Measurements from ENCODE around the gene FGD2. TPM values are rescaled to one million over a fixed set of nuclear protein-coding genes. Genes with fewer than 3 reads are reported as not detected.

Gene FGD2
- total RNA-seq, 1 experiment from 2014 or later, result 0.13 TPM

DNA sequence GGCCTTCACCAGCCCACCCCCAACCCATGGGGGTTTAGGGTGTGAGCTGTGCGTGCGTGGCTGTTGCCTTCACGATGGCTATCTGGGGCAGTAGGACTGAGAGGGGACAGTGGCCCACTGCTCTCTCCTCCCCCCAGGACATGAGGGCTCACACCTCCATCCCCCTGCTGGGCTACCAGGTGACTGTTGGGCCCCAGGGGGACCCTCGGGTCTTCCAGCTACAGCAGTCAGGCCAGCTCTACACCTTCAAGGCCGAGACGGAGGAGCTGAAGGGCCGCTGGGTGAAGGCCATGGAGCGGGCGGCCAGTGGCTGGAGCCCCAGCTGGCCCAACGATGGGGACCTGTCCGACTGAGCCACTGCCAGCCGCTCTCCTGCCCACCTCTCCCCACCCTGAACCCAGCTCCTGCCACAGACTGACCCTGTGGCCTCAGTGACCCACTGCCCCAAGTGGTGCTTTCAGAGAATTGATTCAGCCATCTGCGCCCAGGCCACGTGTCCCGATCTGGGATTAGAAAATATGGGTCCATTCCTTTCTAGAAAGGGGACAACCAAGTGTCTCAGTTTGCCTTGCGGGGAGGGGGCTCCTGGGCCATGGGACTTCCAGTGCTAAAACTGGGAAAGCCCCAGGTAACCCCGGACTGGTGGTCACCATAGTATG lies 22.5 kb downstream of the FGD2 start:
- Histone ChIP-seq H4K91ac (ENCODE audit: insufficient read length, low read depth, low read length) (no peak overlapping the region), H3K9ac (ENCODE audit: extremely low read depth, insufficient read length, low read length) (no peak overlapping the region), H3K56ac (ENCODE audit: insufficient read length, low read depth, low read length) (no peak overlapping the region), H3K23me2 (ENCODE audit: insufficient read length, low read depth, low read length, poor library complexity, severe bottlenecking) (no peaks in the 10 kb centered on the region), H4K8ac (replicated peaks; ENCODE audit: insufficient read length, low read depth, low read length) (no peak overlapping the region), H3K27ac (ENCODE audit: insufficient read length, low read depth, low read length) (no peak overlapping the region), H2BK5ac (ENCODE audit: insufficient read length, low read length) (no peak overlapping the region), H3K79me2 (ENCODE audit: insufficient read depth, low read length) (no peaks in the 10 kb centered on the region), H2BK15ac (ENCODE audit: low read depth, low read length) (no peak overlapping the region), H3K4me2 (ENCODE audit: insufficient read depth, insufficient read length, low read length) (no peak overlapping the region), H3K79me1 (ENCODE audit: insufficient read depth, low read depth, low read length, poor library complexity, severe bottlenecking) (no peaks in the 10 kb centered on the region), H2AFZ (ENCODE audit: low read length) (no peak overlapping the region), H3K18ac (ENCODE audit: insufficient read length, low read depth, low read length) (no peak overlapping the region), H4K20me1 (ENCODE audit: control insufficient read depth, insufficient read depth, insufficient read length) (no peaks in the 10 kb centered on the region), H2BK120ac (ENCODE audit: low read depth, low read length, poor library complexity, severe bottlenecking) (no peak overlapping the region), H3K14ac (ENCODE audit: insufficient read depth, low read length) (no peak overlapping the region; the same call in 1 of the 2 replicates), H4K5ac (ENCODE audit: insufficient read length, low read depth, low read length) (no peak overlapping the region), H2AK5ac (ENCODE audit: insufficient read length, low read length) (no peak overlapping the region), H3T11ph (ENCODE audit: low read length) (no peak overlapping the region), H2BK12ac (ENCODE audit: insufficient read length, low read depth, low read length) (no peak overlapping the region), H3K4me1 (ENCODE audit: insufficient read depth, low read length) (no peaks in the 10 kb centered on the region), H2BK20ac (ENCODE audit: low read depth, low read length, poor library complexity, severe bottlenecking) (no peak overlapping the region), H3K4ac (ENCODE audit: low read depth, low read length) (no peak overlapping the region), H3K23ac (ENCODE audit: insufficient read length, low read depth, low read length) (no peak overlapping the region), H3K27me3 (ENCODE audit: insufficient read depth, low read length) (no peaks in the 10 kb centered on the region), H3K9me3 (ENCODE audit: control insufficient read depth, low read depth, low read length) (no peaks in the 10 kb centered on the region)
- DNase-seq, result no peak
- Mint-ChIP-seq H3K4me1 (peaks cover 8 to 15% of the 10 kb centered on the region in 2 experiments; a peak in 3 of 4 replicates), H3K27me3 (ENCODE audit: low read depth) (no peaks in the 10 kb centered on the region), H3K4me3 (no peak overlapping the region), H3K36me3 (ENCODE audit: insufficient read depth in 1 of 3, low read depth in 3 of 3) (peaks cover 0 to 9% (median 4%) of the 10 kb centered on the region in 3 experiments; a peak in 6 of 7 replicates), H3K27ac (no peak overlapping the region), H3K9me3 (peaks cover 8 to 11% of the 10 kb centered on the region in 2 experiments)
- TF ChIP-seq, protein P1, sequence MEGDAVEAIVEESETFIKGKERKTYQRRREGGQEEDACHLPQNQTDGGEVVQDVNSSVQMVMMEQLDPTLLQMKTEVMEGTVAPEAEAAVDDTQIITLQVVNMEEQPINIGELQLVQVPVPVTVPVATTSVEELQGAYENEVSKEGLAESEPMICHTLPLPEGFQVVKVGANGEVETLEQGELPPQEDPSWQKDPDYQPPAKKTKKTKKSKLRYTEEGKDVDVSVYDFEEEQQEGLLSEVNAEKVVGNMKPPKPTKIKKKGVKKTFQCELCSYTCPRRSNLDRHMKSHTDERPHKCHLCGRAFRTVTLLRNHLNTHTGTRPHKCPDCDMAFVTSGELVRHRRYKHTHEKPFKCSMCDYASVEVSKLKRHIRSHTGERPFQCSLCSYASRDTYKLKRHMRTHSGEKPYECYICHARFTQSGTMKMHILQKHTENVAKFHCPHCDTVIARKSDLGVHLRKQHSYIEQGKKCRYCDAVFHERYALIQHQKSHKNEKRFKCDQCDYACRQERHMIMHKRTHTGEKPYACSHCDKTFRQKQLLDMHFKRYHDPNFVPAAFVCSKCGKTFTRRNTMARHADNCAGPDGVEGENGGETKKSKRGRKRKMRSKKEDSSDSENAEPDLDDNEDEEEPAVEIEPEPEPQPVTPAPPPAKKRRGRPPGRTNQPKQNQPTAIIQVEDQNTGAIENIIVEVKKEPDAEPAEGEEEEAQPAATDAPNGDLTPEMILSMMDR (conservative IDR thresholded peaks at IDR 0.05), result peak; percentile 30; the same call in 1 of the 3 replicates
- no CpG with 5 or more reads among the region's 17 CpGs for WGBS (ENCODE audit: extremely low coverage, insufficient read length, low lambda C conversion rate)
